Tibial nerve (tissue), 4 donors: ENCODE data around the gene HLA-DPA1. TPM values are rescaled to one million over a fixed set of nuclear protein-coding genes. Genes with fewer than 3 reads are reported as not detected.

Experiments used
- DNase-seq, 2 donors: peaks; one replicate each; pipeline ENCODE4 v3.0.0-alpha.2; 2019; ENCODE audit warnings: low spot score in 2 of 2
- H3K27ac ChIP-seq, 4 donors: fragments of 200-600 bp; sonication (generic) in 3 of 4; one replicate each; pipeline ENCODE4 v1.5.1; 2017 to 2019; ENCODE audit warnings: mild to moderate bottlenecking in 1 of 4
- H3K27me3 ChIP-seq, 2 donors: fragments of 200-600 bp; sonication (generic) in 1 of 2; one replicate each; pipeline versions ENCODE4 v1.5.1 to v1.6.0; 2017 to 2019
- H3K36me3 ChIP-seq, 3 donors: fragments of 200-600 bp; sonication (generic); one replicate each; pipeline ENCODE4 v1.5.1; 2018 to 2019
- H3K4me1 ChIP-seq, 4 donors: fragments of 200-600 bp; sonication (generic) in 3 of 4; one replicate each; pipeline ENCODE4 v1.5.1; 2017 to 2019
- H3K4me3 ChIP-seq, 4 donors: fragments of 200-600 bp; sonication (generic) in 3 of 4; one replicate each; pipeline ENCODE4 v1.5.1; 2017 to 2019; ENCODE audit warnings: mild to moderate bottlenecking in 1 of 4, moderate library complexity in 1 of 4
- H3K9me3 ChIP-seq, 4 donors: fragments of 200-600 bp; sonication (generic) in 3 of 4; one replicate each; pipeline ENCODE4 v1.5.1; 2017 to 2019
- CTCF ChIP-seq, 5 experiments: fragments of 200-600 bp in 3 of 5; fragments of 450-650 bp in 2 of 5; sonication (generic) in 3 of 5; IDR thresholded peaks; one replicate each; pipeline ENCODE4 v1.5.1; 2016 to 2019; ENCODE audit warnings: antibody characterized with exemption in 5 of 5, mild to moderate bottlenecking in 3 of 5, moderate library complexity in 2 of 5
- EP300 ChIP-seq, 2 donors: sonication (generic); formaldehyde crosslinking; IDR thresholded peaks; one replicate each; pipeline ENCODE4 v1.6.1; 2017; ENCODE audit warnings: antibody characterized with exemption in 2 of 2, mild to moderate bottlenecking in 1 of 2
- POLR2A ChIP-seq, 2 donors: fragments of 450-650 bp; IDR thresholded peaks; one replicate each; pipeline ENCODE4 v1.6.1; 2017; ENCODE audit warnings: antibody characterized with exemption in 2 of 2, mild to moderate bottlenecking in 2 of 2, moderate library complexity in 2 of 2
- WGBS, 2 donors: methylation state at CpG; one replicate each; pipeline ENCODE4 v1.1.5; 2018; 5-methylcytosine and 5-hydroxymethylcytosine counted together
- total RNA-seq, 4 donors: library from RNA; depleted of rRNA; stranded (reverse); fragments of >200 nt; gene quantifications; one replicate each; pipeline ENCODE4 v1.1.0, GENCODE V29; 2016

The HLA-DPA1 gene
- total RNA-seq, 4 donors from 2014 or later = 39.8 to 179 (median 109) TPM

- TF ChIP-seq POLR2A (IDR thresholded peaks at IDR 0.05) = no peak
- no peak for TF ChIP-seq CTCF (IDR thresholded peaks at IDR 0.05)
- no peak for TF ChIP-seq EP300 (IDR thresholded peaks at IDR 0.05)
- no peaks in the 10 kb centered on the region for H3K36me3 ChIP-seq
- WGBS, 2 donors = 3 to 9% methylated on average over 32 of the region's 32 CpGs
- H3K4me1 ChIP-seq = peaks cover 0 to 7% (median 2%) of the 10 kb centered on the region in 4 donors
- no peaks in the 10 kb centered on the region for H3K9me3 ChIP-seq
- no peak overlapping the region for H3K27ac ChIP-seq
- H3K4me3 ChIP-seq = no peak overlapping the region
- no peak for DNase-seq
- H3K27me3 ChIP-seq = peaks cover 0 to 50% of the 10 kb centered on the region in 2 donors
These were observed 43.6 kb upstream of the HLA-DPA1 start for GRCh38 chr6:33116841-33117711.

GRCh38 chr6:33116417-33116816, 43.0 kb upstream of the HLA-DPA1 start:
- Histone ChIP-seq H3K27ac (no peak overlapping the region), H3K4me1 (peaks cover 0 to 7% (median 2%) of the 10 kb centered on the region in 4 donors), H3K36me3 (no peaks in the 10 kb centered on the region), H3K4me3 (no peak overlapping the region), H3K9me3 (no peaks in the 10 kb centered on the region), H3K27me3 (peaks cover 0 to 50% of the 10 kb centered on the region in 2 donors)
- TF ChIP-seq EP300 (IDR thresholded peaks at IDR 0.05) (no peak), CTCF (IDR thresholded peaks at IDR 0.05) (no peak), POLR2A (IDR thresholded peaks at IDR 0.05) (no peak)
- WGBS, 2 donors = 4 to 7% methylated on average over 6 of the region's 6 CpGs
- no peak for DNase-seq

- H3K27me3 ChIP-seq = peaks cover 0 to 57% of the 10 kb centered on the region in 2 donors
- DNase-seq = no peak
- H3K4me1 ChIP-seq = peaks cover 0 to 7% (median 2%) of the 10 kb centered on the region in 4 donors
- no peaks in the 10 kb centered on the region for H3K36me3 ChIP-seq
- no peak for TF ChIP-seq EP300 (IDR thresholded peaks at IDR 0.05)
- no peak for TF ChIP-seq CTCF (IDR thresholded peaks at IDR 0.05)
- TF ChIP-seq POLR2A (IDR thresholded peaks at IDR 0.05) = no peak
- H3K9me3 ChIP-seq = no peaks in the 10 kb centered on the region
- no peak overlapping the region for H3K27ac ChIP-seq
- no peak overlapping the region for H3K4me3 ChIP-seq
These were observed 41.0 kb upstream of the HLA-DPA1 start for GRCh38 chr6:33114406-33114805.

- H3K36me3 ChIP-seq = no peaks in the 10 kb centered on the region
- no peaks in the 10 kb centered on the region for H3K9me3 ChIP-seq
- H3K27ac ChIP-seq = no peak overlapping the region
- H3K4me1 ChIP-seq = peaks cover 0 to 7% (median 2%) of the 10 kb centered on the region in 4 donors
- no peak for DNase-seq
- H3K4me3 ChIP-seq = no peak overlapping the region
- TF ChIP-seq POLR2A (IDR thresholded peaks at IDR 0.05) = no peak
- TF ChIP-seq EP300 (IDR thresholded peaks at IDR 0.05) = no peak
- no peak for TF ChIP-seq CTCF (IDR thresholded peaks at IDR 0.05)
- peaks cover 0 to 58% of the 10 kb centered on the region in 2 donors for H3K27me3 ChIP-seq
- 63 to 66% methylated on average over 7 of the region's 7 CpGs for WGBS, 2 donors
These were observed 40.3 kb upstream of the HLA-DPA1 start for GRCh38 chr6:33113755-33114154.

GRCh38 chr6:33112148-33112547, 38.7 kb upstream of the HLA-DPA1 start:
- TF ChIP-seq POLR2A (IDR thresholded peaks at IDR 0.05) (no peak), CTCF (IDR thresholded peaks at IDR 0.05) (no peak), EP300 (IDR thresholded peaks at IDR 0.05) (no peak)
- Histone ChIP-seq H3K4me3 (no peak overlapping the region), H3K4me1 (peaks cover 0 to 5% (median 2%) of the 10 kb centered on the region in 4 donors), H3K9me3 (no peaks in the 10 kb centered on the region), H3K27ac (no peak overlapping the region), H3K36me3 (no peaks in the 10 kb centered on the region), H3K27me3 (peaks cover 0 to 45% of the 10 kb centered on the region in 2 donors)
- 18 to 19% methylated on average over 1 of the region's 1 CpG for WGBS, 2 donors
- peak in 1 of 2 donors; percentile 59 for DNase-seq
